ENCODE data around the gene DDR2.
"Not testable (repeated sequence)": the region's sequence is repeated elsewhere in the genome, so short reads cannot be mapped to it uniquely, and the experiment has no call there.

Gene DDR2

DNA sequence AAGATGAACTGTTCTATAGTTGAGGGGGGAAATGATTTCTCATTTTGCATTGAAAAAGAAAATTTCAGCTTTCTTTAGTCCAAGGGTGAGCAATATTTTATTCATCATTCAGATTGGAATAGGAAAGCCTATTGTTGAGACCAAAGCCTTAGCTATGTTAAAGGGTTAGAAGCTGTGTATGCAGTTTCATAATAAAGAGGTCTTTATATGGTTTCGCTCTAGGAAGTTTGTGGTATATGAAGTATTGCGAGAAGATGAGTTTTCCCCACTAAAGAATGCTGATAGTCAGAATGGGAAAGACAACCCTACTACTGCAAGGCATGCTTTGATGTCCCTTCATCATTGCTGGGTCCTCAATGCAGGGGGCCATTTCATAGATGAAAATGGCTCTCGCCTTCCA, 42.2 kb upstream of the DDR2 start:
- Histone ChIP-seq H3K79me2 (ENCODE audit: low read length) (no peaks in the 10 kb centered on the region), H3K9me3 (ENCODE audit: insufficient read depth, low read length) (no peaks in the 10 kb centered on the region), H4K20me1 (ENCODE audit: insufficient read depth, low read length) (0 out of 2 replicates have a peak, but pooled peaks cover under 1% of the 10 kb centered on the region), H3K4me3 (ENCODE audit: low read length) (no peak overlapping the region), H2AFZ (ENCODE audit: low read depth, low read length) (no peak overlapping the region), H3K4me1 (ENCODE audit: low read length) (peaks cover 3% of the 10 kb centered on the region; the same call in 1 of the 2 replicates), H3K9ac (ENCODE audit: low read length) (no peak overlapping the region), H3K27me3 (ENCODE audit: low read depth, low read length) (no peaks in the 10 kb centered on the region), H3K27ac (ENCODE audit: low read length) (no peak overlapping the region), H3K36me3 (replicated peaks; ENCODE audit: low read depth, low read length) (peaks cover 24% of the 10 kb centered on the region), H3K4me2 (ENCODE audit: low read length) (no peak overlapping the region)
- TF ChIP-seq, protein P1, sequence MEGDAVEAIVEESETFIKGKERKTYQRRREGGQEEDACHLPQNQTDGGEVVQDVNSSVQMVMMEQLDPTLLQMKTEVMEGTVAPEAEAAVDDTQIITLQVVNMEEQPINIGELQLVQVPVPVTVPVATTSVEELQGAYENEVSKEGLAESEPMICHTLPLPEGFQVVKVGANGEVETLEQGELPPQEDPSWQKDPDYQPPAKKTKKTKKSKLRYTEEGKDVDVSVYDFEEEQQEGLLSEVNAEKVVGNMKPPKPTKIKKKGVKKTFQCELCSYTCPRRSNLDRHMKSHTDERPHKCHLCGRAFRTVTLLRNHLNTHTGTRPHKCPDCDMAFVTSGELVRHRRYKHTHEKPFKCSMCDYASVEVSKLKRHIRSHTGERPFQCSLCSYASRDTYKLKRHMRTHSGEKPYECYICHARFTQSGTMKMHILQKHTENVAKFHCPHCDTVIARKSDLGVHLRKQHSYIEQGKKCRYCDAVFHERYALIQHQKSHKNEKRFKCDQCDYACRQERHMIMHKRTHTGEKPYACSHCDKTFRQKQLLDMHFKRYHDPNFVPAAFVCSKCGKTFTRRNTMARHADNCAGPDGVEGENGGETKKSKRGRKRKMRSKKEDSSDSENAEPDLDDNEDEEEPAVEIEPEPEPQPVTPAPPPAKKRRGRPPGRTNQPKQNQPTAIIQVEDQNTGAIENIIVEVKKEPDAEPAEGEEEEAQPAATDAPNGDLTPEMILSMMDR (IDR thresholded peaks at IDR 0.05; ENCODE audit: low read depth, low read length), result no peak
- no peak for TF ChIP-seq EZH2phosphoT487 (IDR thresholded peaks at IDR 0.05; ENCODE audit: low read depth)

DNA sequence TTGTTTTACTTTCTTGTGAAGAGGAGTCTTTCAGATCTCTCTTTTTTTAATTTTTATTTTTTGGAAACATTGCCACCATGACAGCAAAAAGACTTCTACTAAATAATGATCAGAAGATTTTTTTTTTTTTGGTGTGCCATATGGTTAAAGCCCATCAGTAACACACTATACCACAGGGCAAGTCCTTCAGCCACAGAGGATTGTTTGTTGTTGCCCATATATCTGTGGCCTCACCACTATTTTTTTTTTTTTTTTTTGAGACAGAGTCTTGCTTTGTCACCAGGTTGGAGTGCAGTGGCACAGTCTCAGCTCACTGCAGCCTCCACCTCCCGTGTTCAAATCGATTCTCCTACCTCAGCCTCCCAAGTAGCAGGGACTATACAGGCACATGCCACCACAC, 41.6 kb upstream of the DDR2 start:
- TF ChIP-seq EZH2phosphoT487 (IDR thresholded peaks at IDR 0.05; ENCODE audit: low read depth), result no peak
- TF ChIP-seq, protein P1 (IDR thresholded peaks at IDR 0.05; ENCODE audit: low read depth, low read length), result no peak
- Histone ChIP-seq H4K20me1 (ENCODE audit: insufficient read depth, low read length) (peaks cover 3% of the 10 kb centered on the region; the same call in 1 of the 2 replicates), H3K4me3 (ENCODE audit: low read length) (no peak overlapping the region), H3K4me1 (ENCODE audit: low read length) (peaks cover 3% of the 10 kb centered on the region; the same call in 1 of the 2 replicates), H3K27ac (ENCODE audit: low read length) (no peak overlapping the region), H3K27me3 (ENCODE audit: low read depth, low read length) (no peaks in the 10 kb centered on the region), H3K36me3 (replicated peaks; ENCODE audit: low read depth, low read length) (peaks cover 29% of the 10 kb centered on the region), H3K4me2 (ENCODE audit: low read length) (no peak overlapping the region), H2AFZ (ENCODE audit: low read depth, low read length) (no peak overlapping the region), H3K79me2 (ENCODE audit: low read length) (no peaks in the 10 kb centered on the region), H3K9me3 (ENCODE audit: insufficient read depth, low read length) (no peaks in the 10 kb centered on the region), H3K9ac (ENCODE audit: low read length) (no peak overlapping the region)

DNA sequence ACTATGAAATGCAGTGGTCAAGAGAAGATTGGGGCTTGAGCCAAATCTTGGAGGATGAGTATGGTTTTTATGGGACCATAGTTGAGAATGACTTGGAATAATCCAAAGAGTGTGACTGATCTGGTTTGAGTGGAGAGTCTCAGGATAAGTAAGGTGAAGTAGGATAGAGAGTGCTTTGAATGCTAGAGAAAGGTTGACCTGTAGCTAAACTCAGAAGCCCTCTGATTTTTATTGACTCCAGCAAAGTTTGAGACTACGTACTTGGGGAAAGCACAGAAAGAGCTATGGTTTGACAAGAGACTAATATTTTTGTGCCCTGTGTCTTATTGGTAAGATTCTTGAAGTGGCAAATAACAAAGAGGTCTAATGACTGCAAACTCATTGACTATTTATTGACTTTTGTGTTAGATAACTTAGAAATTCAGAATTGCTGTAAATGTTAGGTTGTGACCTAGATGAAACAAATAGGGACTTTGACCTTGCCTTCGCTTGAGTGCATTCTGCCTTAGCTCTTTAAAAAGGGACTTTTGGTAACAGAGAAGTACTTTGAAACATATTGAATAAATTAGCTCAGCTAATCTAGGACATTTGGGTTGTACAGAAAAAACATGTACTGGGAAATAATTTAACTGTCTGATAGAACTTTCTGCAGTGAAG, 35.6 kb upstream of the DDR2 start:
- Histone ChIP-seq H2AFZ (ENCODE audit: low read depth, low read length) (no peak overlapping the region), H3K4me2 (ENCODE audit: low read length) (no peak overlapping the region), H3K79me2 (ENCODE audit: low read length) (no peaks in the 10 kb centered on the region), H4K20me1 (ENCODE audit: insufficient read depth, low read length) (peaks cover 6% of the 10 kb centered on the region; the same call in 1 of the 2 replicates), H3K4me1 (ENCODE audit: low read length) (peaks cover 7% of the 10 kb centered on the region), H3K9ac (ENCODE audit: low read length) (no peak overlapping the region), H3K27me3 (ENCODE audit: low read depth, low read length) (no peaks in the 10 kb centered on the region), H3K36me3 (replicated peaks; ENCODE audit: low read depth, low read length) (peaks cover 42% of the 10 kb centered on the region), H3K4me3 (ENCODE audit: low read length) (no peak overlapping the region), H3K27ac (ENCODE audit: low read length) (no peak overlapping the region), H3K9me3 (ENCODE audit: insufficient read depth, low read length) (no peaks in the 10 kb centered on the region)
- TF ChIP-seq, protein P1 (IDR thresholded peaks at IDR 0.05; ENCODE audit: low read depth, low read length), result no peak
- TF ChIP-seq EZH2phosphoT487 (IDR thresholded peaks at IDR 0.05; ENCODE audit: low read depth), result no peak

DNA sequence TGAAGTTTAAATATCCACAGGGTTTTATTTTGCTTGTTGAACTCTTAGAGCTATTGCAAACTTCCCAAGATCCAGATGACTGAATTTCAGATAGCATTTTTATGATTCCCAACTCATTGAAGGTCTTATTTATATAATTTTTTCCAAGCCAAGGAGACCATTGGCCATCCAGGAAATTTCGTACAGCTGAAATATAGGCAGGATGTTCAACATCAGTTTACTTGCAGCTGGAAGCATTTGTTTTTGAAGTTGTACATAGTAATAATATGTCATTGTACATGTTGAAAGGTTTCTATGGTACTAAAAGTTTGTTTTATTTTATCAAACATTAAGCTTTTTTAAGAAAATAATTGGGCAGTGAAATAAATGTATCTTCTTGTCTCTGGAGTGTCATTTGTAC, 32.8 kb upstream of the DDR2 start:
- H3K9ac ChIP-seq (ENCODE audit: low read length), result no peak overlapping the region
- no peaks in the 10 kb centered on the region for H3K79me2 ChIP-seq (ENCODE audit: low read length)
- peaks cover 6% of the 10 kb centered on the region; the same call in 1 of the 2 replicates for H4K20me1 ChIP-seq (ENCODE audit: insufficient read depth, low read length)
- TF ChIP-seq EZH2phosphoT487 (IDR thresholded peaks at IDR 0.05; ENCODE audit: low read depth), result no peak
- TF ChIP-seq, protein P1 (IDR thresholded peaks at IDR 0.05; ENCODE audit: low read depth, low read length), result no peak
- no peak overlapping the region for H3K27ac ChIP-seq (ENCODE audit: low read length)
- H3K4me2 ChIP-seq (ENCODE audit: low read length), result no peak overlapping the region
- no peak overlapping the region for H3K4me3 ChIP-seq (ENCODE audit: low read length)
- no peaks in the 10 kb centered on the region for H3K27me3 ChIP-seq (ENCODE audit: low read depth, low read length)
- H3K4me1 ChIP-seq (ENCODE audit: low read length), result peaks cover 7% of the 10 kb centered on the region
- peaks cover 45% of the 10 kb centered on the region for H3K36me3 ChIP-seq (replicated peaks; ENCODE audit: low read depth, low read length)
- no peak overlapping the region for H2AFZ ChIP-seq (ENCODE audit: low read depth, low read length)
- H3K9me3 ChIP-seq (ENCODE audit: insufficient read depth, low read length), result no peaks in the 10 kb centered on the region

DNA sequence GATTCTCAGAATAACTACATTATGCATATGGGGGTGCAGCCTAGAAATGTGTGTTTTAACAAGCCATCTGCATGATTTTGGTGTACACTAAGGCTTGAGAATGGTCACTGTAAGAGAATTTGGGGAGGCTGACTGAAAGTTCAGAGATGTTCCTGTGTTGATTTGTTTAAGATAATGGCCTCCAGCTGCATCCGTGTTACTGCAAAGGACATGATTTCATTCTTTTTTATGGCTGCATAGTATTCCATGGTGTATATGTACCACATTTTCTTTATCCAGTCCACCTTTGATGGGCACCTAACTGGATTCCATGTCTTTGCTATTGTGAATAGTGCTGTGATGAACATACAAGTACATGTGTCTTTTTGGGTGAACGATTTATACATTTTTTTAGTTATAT, 29.1 kb upstream of the DDR2 start:
- not testable (repeated sequence) for H3K27me3 ChIP-seq (ENCODE audit: low read depth, low read length); H3K9me3 ChIP-seq (ENCODE audit: insufficient read depth, low read length); H2AFZ ChIP-seq (ENCODE audit: low read depth, low read length); H3K4me3 ChIP-seq (ENCODE audit: low read length); H3K4me2 ChIP-seq (ENCODE audit: low read length); H3K79me2 ChIP-seq (ENCODE audit: low read length); H3K4me1 ChIP-seq (ENCODE audit: low read length); H4K20me1 ChIP-seq (ENCODE audit: insufficient read depth, low read length); H3K27ac ChIP-seq (ENCODE audit: low read length); H3K9ac ChIP-seq (ENCODE audit: low read length)
- peaks cover 32% of the 10 kb centered on the region for H3K36me3 ChIP-seq (replicated peaks; ENCODE audit: low read depth, low read length)

Measured in OCI-LY3 (cell line).